HG03066 (cell line): Measurements from ENCODE around the gene TMEM53.

ENCODE experiments used
- ATAC-seq: cut with Tn5 transposase; IDR thresholded peaks from one replicate; pipeline ENCODE4 v1.9.1; 2021; ENCODE audit warnings: low read depth; ENCODE audit not compliant: unreplicated experiment

The TMEM53 gene

GRCh38 chr1:44674113-44675000 lies at the start of gene TMEM53, which contains the start of gene ARMH1:
TSS of gene TMEM53 (minus strand) at chr1:44674481. CDS start at chr1:44674391, 90 bp downstream.
TSS of gene ARMH1 (plus strand) at chr1:44674714. CDS start at chr1:44689698, 14,984 bp downstream.
- ATAC-seq = peak; percentile 86

- ATAC-seq = no peak
Measured at GRCh38 chr1:44723496-44724295, 49.4 kb upstream of the TMEM53 start.

- ATAC-seq = no peak
Measured at GRCh38 chr1:44723064-44723463, 48.8 kb upstream of the TMEM53 start.

DNA sequence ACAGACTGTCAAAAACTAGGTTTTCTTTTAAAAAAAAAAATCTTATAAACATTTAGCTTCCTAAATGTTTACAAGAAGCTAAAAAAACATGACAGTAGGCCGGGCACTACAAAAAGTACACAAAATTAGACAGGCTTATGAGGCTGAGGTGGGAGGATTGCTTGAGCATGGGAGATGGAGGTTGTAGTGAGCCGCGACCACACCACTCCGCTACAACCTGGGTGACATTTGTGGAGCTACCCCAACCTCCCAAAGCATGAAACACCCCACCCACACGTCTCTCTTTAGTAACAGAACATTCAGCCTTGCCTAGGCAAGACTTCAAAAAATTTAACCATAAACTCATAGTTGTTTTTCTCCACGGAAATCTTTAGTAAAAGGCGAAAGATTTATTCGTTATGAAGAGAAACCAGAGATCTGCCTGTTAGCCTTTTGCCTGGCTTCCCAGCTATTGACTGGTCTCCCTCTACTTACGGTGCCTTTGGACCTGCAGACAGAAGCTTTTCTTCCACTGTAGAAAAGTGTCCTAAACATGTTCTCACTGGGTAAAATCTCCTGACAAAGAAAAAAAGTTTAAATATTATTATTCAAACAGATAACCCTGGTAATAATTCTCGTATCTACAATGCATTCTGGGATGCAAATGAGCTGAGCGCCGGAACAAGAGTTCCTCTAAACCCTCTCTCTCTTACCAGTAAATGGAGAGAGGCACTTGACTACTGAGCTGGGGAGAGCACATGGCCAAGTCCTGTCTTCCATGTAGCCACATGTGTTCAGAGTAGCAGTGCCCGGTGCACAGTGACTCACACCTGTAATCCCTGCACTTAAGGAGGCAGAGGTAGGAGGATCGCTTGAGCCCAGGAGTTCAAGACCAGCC lies 47.4 kb upstream of the TMEM53 start:
- peak; percentile 71 for ATAC-seq

DNA sequence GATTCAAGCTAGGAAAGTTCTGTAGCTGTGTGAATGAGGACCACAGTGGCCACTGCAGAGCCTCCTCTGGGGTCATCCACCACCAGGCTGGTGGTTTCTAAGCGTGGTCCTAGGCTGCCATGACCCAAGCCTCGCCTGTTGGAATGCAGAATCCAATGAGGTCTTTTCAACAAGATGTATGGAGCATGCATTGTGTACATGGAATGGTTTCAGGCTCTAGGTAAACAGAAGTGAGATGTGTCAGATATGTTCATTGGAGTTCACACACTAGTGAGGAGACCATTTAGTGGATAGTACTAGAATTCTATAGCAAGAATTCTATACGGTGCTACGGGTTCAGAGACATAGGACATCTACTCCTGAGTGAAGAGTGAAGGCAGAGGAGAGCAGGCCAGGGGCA lies 46.0 kb upstream of the TMEM53 start:
- no peak for ATAC-seq

DNA sequence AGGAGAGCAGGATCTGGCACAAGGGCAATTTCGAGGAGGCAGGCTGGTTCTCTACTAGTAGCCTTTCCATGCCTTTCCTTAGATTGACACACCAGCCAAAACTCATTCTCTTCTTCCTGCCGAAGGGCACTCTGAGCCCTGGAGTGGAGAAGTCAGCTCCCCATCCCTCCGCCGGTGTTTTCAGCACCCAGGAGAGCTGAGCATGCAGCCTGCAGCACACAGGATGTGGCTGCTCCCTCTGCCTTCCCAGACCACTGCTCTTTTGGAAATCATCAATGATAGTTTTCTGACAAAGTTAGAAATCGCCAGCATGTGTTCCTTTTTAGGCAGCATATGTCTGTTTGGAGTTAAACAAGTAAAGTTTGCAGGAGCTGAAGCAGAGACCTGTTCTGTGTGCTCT lies 45.0 kb upstream of the TMEM53 start:
- ATAC-seq = no peak

DNA sequence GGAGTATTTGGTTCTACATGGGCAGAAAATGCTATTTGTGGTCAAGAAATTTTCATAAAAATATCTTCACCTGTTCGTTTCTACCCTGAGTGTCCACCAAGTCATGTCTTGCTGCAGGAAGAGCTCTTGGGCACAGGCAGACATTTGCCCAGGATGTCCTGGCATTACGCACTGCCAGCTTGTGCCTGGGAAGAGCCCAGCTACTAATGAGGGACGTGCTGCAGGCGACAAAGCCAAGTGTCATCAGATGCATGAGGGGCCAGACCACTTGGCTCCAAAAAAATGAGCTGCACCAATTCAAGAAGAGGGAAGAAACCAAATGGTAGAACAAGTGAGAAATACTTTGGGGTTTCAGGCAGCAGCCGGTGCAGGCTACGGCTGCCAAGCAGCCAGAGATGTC lies 43.8 kb upstream of the TMEM53 start:
- no peak for ATAC-seq

GRCh38 chr1:44717653-44718052 lies 43.4 kb upstream of the TMEM53 start:
- ATAC-seq = no peak

GRCh38 chr1:44717156-44717555 lies 42.9 kb upstream of the TMEM53 start:
- ATAC-seq = no peak

GRCh38 chr1:44714944-44715571 lies 40.8 kb upstream of the TMEM53 start:
- ATAC-seq = peak; percentile 44

GRCh38 chr1:44714532-44714931 lies 40.3 kb upstream of the TMEM53 start:
- no peak for ATAC-seq

DNA sequence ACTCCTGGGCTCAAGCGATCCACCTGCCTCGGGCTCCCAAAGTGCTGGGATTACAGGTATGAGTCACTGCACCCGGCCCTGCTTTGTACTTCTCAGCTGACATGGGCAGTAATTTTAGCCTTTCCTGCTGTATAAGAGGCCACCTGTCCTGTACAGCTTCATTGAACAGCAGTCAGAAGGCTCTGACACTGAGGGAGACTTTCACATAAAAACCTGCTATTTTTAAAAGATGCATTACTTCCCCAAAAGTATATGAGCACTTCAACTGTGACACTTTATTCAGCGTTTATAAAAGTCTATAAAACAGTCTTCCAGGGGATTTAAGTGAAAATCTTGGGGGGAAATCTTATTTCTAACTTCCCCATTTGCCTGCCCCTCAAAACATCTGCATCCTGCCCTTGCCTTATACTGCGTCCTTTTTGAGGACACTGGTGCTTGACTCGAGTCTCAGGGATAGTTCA lies 39.1 kb upstream of the TMEM53 start:
- peak; percentile 59 for ATAC-seq

- ATAC-seq = no peak
Measured at GRCh38 chr1:44707959-44708831, 33.9 kb upstream of the TMEM53 start.

- ATAC-seq = no peak
Measured at GRCh38 chr1:44707112-44707881, 33.0 kb upstream of the TMEM53 start.

GRCh38 chr1:44705938-44706337 lies 31.7 kb upstream of the TMEM53 start:
- ATAC-seq = no peak

- ATAC-seq = no peak
Measured at GRCh38 chr1:44705470-44705869, 31.2 kb upstream of the TMEM53 start.

DNA sequence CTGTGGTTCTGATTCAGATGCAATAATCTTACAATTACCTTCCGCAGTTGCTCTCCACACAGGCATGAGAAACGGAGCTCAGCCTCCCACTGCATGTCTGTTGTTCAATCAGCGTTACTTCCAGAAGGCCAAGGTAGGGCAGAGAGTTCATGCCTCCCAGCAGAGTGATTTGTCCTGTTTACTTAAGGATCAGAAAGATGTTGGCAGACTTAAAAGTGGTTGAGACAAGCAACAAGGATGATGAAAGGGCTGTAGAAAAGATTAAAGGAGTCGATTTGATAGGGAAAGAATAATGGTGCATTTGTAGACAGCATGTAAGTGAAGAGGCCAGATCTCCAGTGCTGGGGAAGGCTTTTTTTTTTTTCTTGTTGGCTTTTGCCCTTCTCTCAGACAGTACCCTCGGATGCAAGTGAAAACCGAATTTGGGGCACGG lies 26.9 kb upstream of the TMEM53 start:
- no peak for ATAC-seq

GRCh38 chr1:44700573-44700972 lies 26.3 kb upstream of the TMEM53 start:
- ATAC-seq = no peak
